ENCODE results near the gene C19orf33. TPM values are rescaled to one million over a fixed set of nuclear protein-coding genes. Genes with fewer than 3 reads are reported as not detected.

The C19orf33 gene
- total RNA-seq, 1 donor from 2014 or later, result not detected

DNA sequence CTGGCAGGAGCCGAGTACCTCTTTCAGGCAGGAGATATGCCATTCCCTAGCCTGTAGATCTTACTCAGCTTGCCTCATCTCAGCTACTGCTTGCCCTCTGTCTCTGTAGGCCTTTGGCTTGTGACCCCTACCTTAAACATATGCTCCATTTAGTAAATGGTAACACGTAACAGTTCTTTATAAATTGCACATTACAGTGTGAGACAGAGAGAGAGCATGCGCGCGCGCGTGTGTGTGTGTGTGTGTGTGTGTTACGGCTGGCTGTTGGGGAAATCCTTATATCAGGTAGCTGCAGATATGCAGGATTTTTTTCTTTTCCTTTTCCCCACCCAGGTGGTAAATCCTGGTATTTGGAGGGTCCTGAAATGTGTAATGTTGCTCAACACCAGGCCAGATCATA lies 35.5 kb upstream of the C19orf33 start:
- Mint-ChIP-seq H3K27me3 (ENCODE audit: low read depth) (peaks cover 22% of the 10 kb centered on the region), H3K9me3 (no peaks in the 10 kb centered on the region), H3K4me1 (peaks cover 43% of the 10 kb centered on the region), H3K4me3 (no peak overlapping the region), H3K27ac (ENCODE audit: unreplicated experiment) (no peak overlapping the region), H3K36me3 (ENCODE audit: low read depth) (no peaks in the 10 kb centered on the region)
- TF ChIP-seq, protein P1, sequence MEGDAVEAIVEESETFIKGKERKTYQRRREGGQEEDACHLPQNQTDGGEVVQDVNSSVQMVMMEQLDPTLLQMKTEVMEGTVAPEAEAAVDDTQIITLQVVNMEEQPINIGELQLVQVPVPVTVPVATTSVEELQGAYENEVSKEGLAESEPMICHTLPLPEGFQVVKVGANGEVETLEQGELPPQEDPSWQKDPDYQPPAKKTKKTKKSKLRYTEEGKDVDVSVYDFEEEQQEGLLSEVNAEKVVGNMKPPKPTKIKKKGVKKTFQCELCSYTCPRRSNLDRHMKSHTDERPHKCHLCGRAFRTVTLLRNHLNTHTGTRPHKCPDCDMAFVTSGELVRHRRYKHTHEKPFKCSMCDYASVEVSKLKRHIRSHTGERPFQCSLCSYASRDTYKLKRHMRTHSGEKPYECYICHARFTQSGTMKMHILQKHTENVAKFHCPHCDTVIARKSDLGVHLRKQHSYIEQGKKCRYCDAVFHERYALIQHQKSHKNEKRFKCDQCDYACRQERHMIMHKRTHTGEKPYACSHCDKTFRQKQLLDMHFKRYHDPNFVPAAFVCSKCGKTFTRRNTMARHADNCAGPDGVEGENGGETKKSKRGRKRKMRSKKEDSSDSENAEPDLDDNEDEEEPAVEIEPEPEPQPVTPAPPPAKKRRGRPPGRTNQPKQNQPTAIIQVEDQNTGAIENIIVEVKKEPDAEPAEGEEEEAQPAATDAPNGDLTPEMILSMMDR (conservative IDR thresholded peaks at IDR 0.05), result no peak
- DNase-seq (ENCODE audit: low read depth, low spot score), result no peak

DNA sequence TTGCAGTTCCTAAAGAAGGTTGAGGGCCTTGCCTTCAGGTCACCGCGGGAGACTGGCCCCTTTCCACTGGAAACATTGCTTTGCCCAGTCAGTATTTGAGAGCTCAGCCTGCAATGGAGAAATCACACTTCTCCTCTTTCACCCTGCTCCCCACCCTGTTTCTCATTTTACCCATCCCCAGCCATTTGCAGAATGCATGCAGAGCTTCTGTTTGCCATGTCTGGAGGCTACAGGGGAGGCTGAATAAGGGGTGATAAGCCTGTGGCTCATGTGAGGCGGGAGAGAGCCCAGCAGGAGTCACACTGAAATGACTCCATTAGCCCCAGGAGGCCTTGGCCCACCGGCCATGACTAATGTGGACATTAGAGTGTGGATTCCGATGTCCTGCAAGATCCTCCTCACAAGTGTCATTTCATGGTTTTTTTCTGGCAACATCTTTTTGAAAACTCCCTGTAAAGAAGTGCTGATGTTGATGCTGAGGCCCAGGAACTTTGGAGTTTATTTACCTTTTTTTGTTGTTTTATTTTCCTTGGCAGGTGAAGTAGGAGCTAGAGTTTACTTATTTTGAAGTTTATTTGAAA lies 33.4 kb upstream of the C19orf33 start:
- Mint-ChIP-seq H3K36me3 (ENCODE audit: low read depth) (no peaks in the 10 kb centered on the region), H3K9me3 (no peaks in the 10 kb centered on the region), H3K4me3 (no peak overlapping the region), H3K27me3 (ENCODE audit: low read depth) (peaks cover 8% of the 10 kb centered on the region), H3K4me1 (peaks cover 29% of the 10 kb centered on the region), H3K27ac (ENCODE audit: unreplicated experiment) (no peak overlapping the region)
- DNase-seq (ENCODE audit: low read depth, low spot score), result no peak
- TF ChIP-seq, protein P1 (conservative IDR thresholded peaks at IDR 0.05), result no peak

DNA sequence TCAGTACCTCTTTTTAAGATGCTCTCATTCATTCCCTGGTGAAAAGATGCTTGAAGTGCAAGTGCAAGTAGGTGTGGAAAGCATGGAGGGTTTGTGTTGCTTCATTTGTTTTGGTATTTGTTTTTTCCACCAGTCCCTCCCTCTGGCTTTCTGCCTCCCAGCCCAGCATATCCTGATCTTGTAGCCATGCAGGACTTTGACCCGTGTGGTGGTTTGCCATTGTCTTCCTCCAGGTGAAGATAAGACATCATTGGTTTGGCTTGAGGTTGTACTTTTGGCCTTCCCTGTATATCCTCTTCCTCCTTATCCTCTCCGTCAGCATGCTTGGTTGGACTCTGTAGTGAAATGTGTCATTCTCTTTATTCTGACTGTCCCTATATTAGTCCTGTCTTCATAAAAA lies 30.6 kb upstream of the C19orf33 start:
- H3K36me3 Mint-ChIP-seq (ENCODE audit: low read depth), result no peaks in the 10 kb centered on the region
- H3K27me3 Mint-ChIP-seq (ENCODE audit: low read depth), result no peaks in the 10 kb centered on the region
- DNase-seq (ENCODE audit: low read depth, low spot score), result no peak
- peaks cover 23% of the 10 kb centered on the region for H3K4me1 Mint-ChIP-seq
- TF ChIP-seq, protein P1 (conservative IDR thresholded peaks at IDR 0.05), result no peak
- H3K9me3 Mint-ChIP-seq, result no peaks in the 10 kb centered on the region
- H3K27ac Mint-ChIP-seq (ENCODE audit: unreplicated experiment), result no peak overlapping the region
- H3K4me3 Mint-ChIP-seq, result no peak overlapping the region

DNA sequence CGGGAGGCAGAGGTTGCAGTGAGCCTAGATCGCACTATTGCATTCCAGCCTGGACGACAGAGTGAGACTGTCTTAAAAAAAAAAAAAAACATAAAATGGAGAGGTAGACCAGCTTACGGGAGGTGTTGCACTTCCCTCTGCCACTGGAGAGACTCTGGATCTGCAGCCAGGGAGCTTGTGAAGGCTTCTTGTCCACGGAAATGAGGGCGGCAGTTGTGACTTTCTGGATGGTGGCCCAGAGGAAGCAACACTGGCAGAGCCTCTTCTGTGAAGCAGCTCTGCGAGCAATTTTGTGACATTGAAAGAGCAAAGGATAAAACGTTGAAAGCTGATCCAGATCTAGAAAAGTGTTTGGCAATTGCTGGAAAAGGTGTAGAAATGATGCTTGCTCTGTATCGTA lies 29.3 kb upstream of the C19orf33 start:
- Mint-ChIP-seq H3K4me3 (no peak overlapping the region), H3K27me3 (ENCODE audit: low read depth) (no peaks in the 10 kb centered on the region), H3K9me3 (no peaks in the 10 kb centered on the region), H3K4me1 (peaks cover 28% of the 10 kb centered on the region), H3K36me3 (ENCODE audit: low read depth) (no peaks in the 10 kb centered on the region), H3K27ac (ENCODE audit: unreplicated experiment) (no peak overlapping the region)
- no peak for DNase-seq (ENCODE audit: low read depth, low spot score)
- TF ChIP-seq, protein P1 (conservative IDR thresholded peaks at IDR 0.05), result no peak

DNA sequence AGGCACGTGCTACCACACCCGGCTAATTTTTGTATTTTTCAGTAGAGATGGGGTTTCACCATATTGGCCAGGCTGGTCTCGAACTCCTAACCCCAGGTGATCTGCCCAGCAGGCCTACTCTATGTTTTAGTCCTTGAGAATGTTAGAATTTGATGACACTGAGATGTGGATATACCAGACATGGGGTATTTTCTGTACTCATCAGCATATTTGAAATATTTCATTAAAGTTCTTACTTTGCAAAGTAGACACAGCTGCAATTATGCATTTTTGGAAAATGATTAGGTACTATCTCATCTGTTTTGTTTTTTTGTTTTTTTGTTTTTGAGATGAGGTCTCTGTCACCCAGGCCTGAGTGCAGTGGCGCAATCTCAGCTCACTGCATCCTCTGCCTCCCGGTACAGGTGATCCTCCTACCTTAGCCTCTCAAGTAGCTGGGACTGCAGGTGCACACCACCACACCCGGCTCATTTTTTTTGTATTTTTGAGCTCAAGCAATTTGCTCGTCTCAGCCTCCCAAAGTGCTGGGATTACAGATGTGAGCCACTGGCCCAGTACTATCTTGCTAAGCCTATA lies 27.0 kb upstream of the C19orf33 start:
- H3K4me1 Mint-ChIP-seq, result peaks cover 21% of the 10 kb centered on the region
- H3K27ac Mint-ChIP-seq (ENCODE audit: unreplicated experiment), result no peak overlapping the region
- no peak for DNase-seq (ENCODE audit: low read depth, low spot score)
- H3K27me3 Mint-ChIP-seq (ENCODE audit: low read depth), result no peaks in the 10 kb centered on the region
- H3K4me3 Mint-ChIP-seq, result no peak overlapping the region
- no peaks in the 10 kb centered on the region for H3K36me3 Mint-ChIP-seq (ENCODE audit: low read depth)
- no peaks in the 10 kb centered on the region for H3K9me3 Mint-ChIP-seq
- TF ChIP-seq, protein P1 (conservative IDR thresholded peaks at IDR 0.05), result no peak

Data from neural crest cell (in vitro differentiated cells).